Karpas-422 (cell line): ENCODE measurements around the gene NISCH. TPM values are rescaled to one million over a fixed set of nuclear protein-coding genes. Genes with fewer than 3 reads are reported as not detected.

Source experiments
- DNase-seq: peaks from one replicate; pipeline ENCODE4 v3.0.0-alpha.2; 2015
- H2AFZ ChIP-seq: fragments of 200-600 bp; sonication (generic); 2 replicates; pipeline ENCODE4 v1.6.1; 2014; ENCODE audit warnings: antibody characterized with exemption, low read length, mixed read lengths
- H3K27ac ChIP-seq: fragments of 200-600 bp; sonication (generic); 2 replicates; pipeline ENCODE4 v1.5.1; 2014; ENCODE audit warnings: mild to moderate bottlenecking, low read length, moderate library complexity
- H3K27me3 ChIP-seq: fragments of 200-600 bp; sonication (generic); 2 replicates; pipeline ENCODE4 v1.6.1; 2014; ENCODE audit warnings: low read length, mixed read lengths
- H3K36me3 ChIP-seq: fragments of 200-600 bp; sonication (generic); 2 replicates; pipeline ENCODE4 v1.6.1; 2014; ENCODE audit warnings: low read length, mixed read lengths; ENCODE audit not compliant: insufficient read depth
- H3K4me1 ChIP-seq: fragments of 200-600 bp; sonication (generic); 2 replicates; pipeline ENCODE4 v1.6.1; 2014; ENCODE audit warnings: mild to moderate bottlenecking, low read length, mixed read lengths
- H3K4me2 ChIP-seq: fragments of 200-600 bp; sonication (generic); 2 replicates; pipeline ENCODE4 v1.6.1; 2014; ENCODE audit warnings: low read length, low read depth, mild to moderate bottlenecking; ENCODE audit not compliant: poor library complexity, severe bottlenecking
- H3K4me3 ChIP-seq: fragments of 200-600 bp; sonication (generic); 2 replicates; pipeline ENCODE4 v1.5.1; 2014; ENCODE audit warnings: mild to moderate bottlenecking, antibody characterized with exemption, low read length, mixed read lengths
- H3K79me2 ChIP-seq: fragments of 200-600 bp; sonication (generic); 2 replicates; pipeline ENCODE4 v1.6.1; 2014; ENCODE audit warnings: mild to moderate bottlenecking, low read length, mixed read lengths
- H3K9ac ChIP-seq: fragments of 200-600 bp; sonication (generic); 2 replicates; pipeline ENCODE4 v1.6.0; 2014; ENCODE audit warnings: low read length
- H3K9me2 ChIP-seq: fragments of 200-600 bp; sonication (generic), shearing (Covaris generic); replicated peaks from 2 replicates; pipeline ENCODE4 v1.6.0; 2014; ENCODE audit warnings: mild to moderate bottlenecking, low read length, moderate library complexity; ENCODE audit not compliant: insufficient read depth
- H3K9me3 ChIP-seq: fragments of 300-700, 200-600 bp; sonication (generic); 2 replicates; pipeline ENCODE4 v1.6.1; 2014; ENCODE audit warnings: low read length, mixed read lengths
- H4K20me1 ChIP-seq: fragments of 200-600 bp; sonication (generic); 2 replicates; pipeline ENCODE4 v1.6.1; 2014; ENCODE audit warnings: mild to moderate bottlenecking, antibody characterized with exemption, low read length, low read depth; ENCODE audit not compliant: insufficient read depth
- total RNA-seq: library from RNA; depleted of rRNA; stranded (reverse); fragments of >200 nt; shearing (Covaris generic); gene quantifications from 2 replicates; pipeline ENCODE4 v1.2.3, GENCODE V29; 2014; ENCODE audit warnings: low replicate concordance; rRNA removed

The NISCH gene
- total RNA-seq: 44.2 and 70.1 TPM in 2 replicates

- Histone ChIP-seq H3K9me2 (no peaks in the 10 kb centered on the region), H3K4me2 (peak within 1 kb of the TSS; percentile 86), H4K20me1 (no peaks in the 10 kb centered on the region), H3K9me3 (no peaks in the 10 kb centered on the region), H3K27me3 (no peaks in the 10 kb centered on the region), H3K36me3 (peaks cover 21% of the 10 kb centered on the region; the same call in 1 of the 2 replicates), H3K4me1 (peaks cover 26% of the 10 kb centered on the region), H2AFZ (peak within 1 kb of the TSS; percentile 93), H3K4me3 (peak within 1 kb of the TSS; percentile 96), H3K79me2 (peaks cover 42% of the 10 kb centered on the region), H3K27ac (peak within 1 kb of the TSS; percentile 61), H3K9ac (peak within 1 kb of the TSS; percentile 97)
- peak; percentile 97 for DNase-seq
These were observed at the start of gene NISCH for GRCh38 chr3:52455283-52456168. Gene NISCH (plus strand): TSS chr3:52455604. CDS start chr3:52455642, 38 bp downstream.

GRCh38 chr3:52406231-52406661 lies 49.2 kb upstream of the NISCH start:
- Histone ChIP-seq H3K9ac (no peak overlapping the region), H3K4me2 (no peak overlapping the region), H3K27me3 (no peaks in the 10 kb centered on the region)

DNA sequence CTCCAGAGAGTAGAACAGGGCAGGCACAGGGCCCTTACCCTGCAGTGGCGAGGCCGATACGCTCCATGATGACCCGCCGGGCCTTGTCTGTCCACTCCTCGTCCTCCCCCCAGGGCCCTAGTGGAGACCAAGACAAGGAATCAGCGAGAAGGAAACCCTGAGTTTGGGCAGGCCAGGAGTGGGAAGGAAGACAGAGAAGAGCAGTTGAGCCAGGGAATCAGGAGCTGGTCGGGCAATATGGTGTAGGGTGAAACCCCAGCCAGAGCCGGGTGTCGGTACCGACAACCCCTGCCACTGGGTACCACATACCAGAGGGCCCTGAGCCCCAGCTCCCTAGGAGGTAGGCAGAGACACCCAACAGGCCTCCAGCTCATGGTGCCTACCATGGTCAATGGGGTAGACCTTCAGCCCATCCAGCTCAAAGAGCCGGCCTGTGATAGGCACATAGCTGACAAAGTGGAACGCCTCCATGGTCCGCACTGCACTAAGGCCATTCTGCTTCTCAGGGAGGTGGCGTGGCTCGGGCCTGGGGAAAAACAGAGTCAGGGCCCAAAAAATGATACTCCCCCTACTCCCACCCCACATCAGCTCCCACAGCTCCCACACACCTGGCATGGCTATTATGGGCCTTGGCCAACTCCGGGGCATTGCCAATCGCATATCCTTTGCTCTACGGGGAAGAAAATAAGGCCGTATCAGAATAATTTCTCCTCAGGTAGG lies 48.5 kb upstream of the NISCH start:
- Histone ChIP-seq H3K79me2 (peaks cover 23% of the 10 kb centered on the region), H3K9ac (no peak overlapping the region), H2AFZ (no peak overlapping the region), H3K9me2 (no peaks in the 10 kb centered on the region), H3K4me1 (peaks cover 22% of the 10 kb centered on the region), H3K36me3 (peaks cover 13% of the 10 kb centered on the region; the same call in 1 of the 2 replicates), H3K9me3 (no peaks in the 10 kb centered on the region), H3K27me3 (no peaks in the 10 kb centered on the region), H3K4me2 (no peak overlapping the region), H4K20me1 (0 out of 2 replicates have a peak, but pooled peaks cover 3% of the 10 kb centered on the region), H3K27ac (no peak overlapping the region), H3K4me3 (no peak overlapping the region)
- DNase-seq: no peak

More at GRCh38 chr3:52406231-52406661, 49.2 kb upstream of the NISCH start:
- Histone ChIP-seq H3K27ac (no peak overlapping the region), H4K20me1 (0 out of 2 replicates have a peak, but pooled peaks cover 3% of the 10 kb centered on the region), H2AFZ (no peak overlapping the region), H3K79me2 (peaks cover 20% of the 10 kb centered on the region), H3K4me3 (no peak overlapping the region), H3K9me3 (no peaks in the 10 kb centered on the region), H3K9me2 (no peaks in the 10 kb centered on the region), H3K4me1 (peaks cover 15% of the 10 kb centered on the region), H3K36me3 (peaks cover 13% of the 10 kb centered on the region; the same call in 1 of the 2 replicates)
- DNase-seq: no peak

- Histone ChIP-seq H2AFZ (no peak overlapping the region), H3K9me3 (no peaks in the 10 kb centered on the region), H3K79me2 (peaks cover 23% of the 10 kb centered on the region), H3K27ac (no peak overlapping the region), H3K27me3 (no peaks in the 10 kb centered on the region), H3K4me3 (no peak overlapping the region; the same call in 1 of the 2 replicates), H3K9me2 (no peaks in the 10 kb centered on the region), H3K4me2 (no peak overlapping the region), H3K4me1 (peaks cover 29% of the 10 kb centered on the region), H4K20me1 (0 out of 2 replicates have a peak, but pooled peaks cover 3% of the 10 kb centered on the region), H3K36me3 (peaks cover 13% of the 10 kb centered on the region; the same call in 1 of the 2 replicates), H3K9ac (no peak overlapping the region)
- no peak for DNase-seq
These were observed 47.6 kb upstream of the NISCH start for GRCh38 chr3:52407779-52408178.

DNA sequence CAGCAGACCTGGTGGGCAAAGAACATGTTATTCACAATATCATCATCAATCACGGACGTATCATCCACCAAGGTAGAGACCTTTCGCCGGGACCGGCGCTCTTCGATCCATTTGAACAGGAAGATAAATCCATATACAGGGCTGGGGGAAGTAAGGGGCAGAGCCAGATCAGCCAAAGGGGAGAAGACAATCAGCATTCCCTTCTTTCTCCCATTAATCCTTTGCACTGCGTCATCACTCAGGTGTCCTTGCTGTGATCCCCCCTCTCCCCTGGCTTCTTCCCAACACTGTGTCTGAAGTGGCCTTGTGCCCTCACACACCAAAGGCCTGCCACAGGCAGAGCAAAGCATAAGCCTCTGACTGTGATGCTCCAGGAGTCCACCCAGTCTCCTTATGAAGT lies 46.9 kb upstream of the NISCH start:
- H3K4me1 ChIP-seq: peaks cover 29% of the 10 kb centered on the region
- peaks cover 23% of the 10 kb centered on the region for H3K79me2 ChIP-seq
- no peaks in the 10 kb centered on the region for H3K27me3 ChIP-seq
- H3K27ac ChIP-seq: no peak overlapping the region
- 0 out of 2 replicates have a peak, but pooled peaks cover 3% of the 10 kb centered on the region for H4K20me1 ChIP-seq
- no peaks in the 10 kb centered on the region for H3K9me2 ChIP-seq
- no peak for DNase-seq
- H3K9ac ChIP-seq: peak overlapping the region; percentile 98
- no peaks in the 10 kb centered on the region for H3K9me3 ChIP-seq
- no peak overlapping the region for H2AFZ ChIP-seq
- H3K36me3 ChIP-seq: peaks cover 13% of the 10 kb centered on the region; the same call in 1 of the 2 replicates
- peak overlapping the region; percentile 95 for H3K4me2 ChIP-seq
- peak overlapping the region; percentile 99; the same call in 1 of the 2 replicates for H3K4me3 ChIP-seq

GRCh38 chr3:52415800-52416199 lies 39.6 kb upstream of the NISCH start:
- no peak overlapping the region for H3K4me3 ChIP-seq
- no peaks in the 10 kb centered on the region for H3K36me3 ChIP-seq
- no peak overlapping the region for H3K4me2 ChIP-seq
- 0 out of 2 replicates have a peak, but pooled peaks cover 3% of the 10 kb centered on the region for H3K79me2 ChIP-seq
- H4K20me1 ChIP-seq: no peaks in the 10 kb centered on the region
- H3K9ac ChIP-seq: no peak overlapping the region
- H3K27ac ChIP-seq: no peak overlapping the region
- DNase-seq: no peak
- H3K9me3 ChIP-seq: no peaks in the 10 kb centered on the region
- no peaks in the 10 kb centered on the region for H3K27me3 ChIP-seq
- H2AFZ ChIP-seq: no peak overlapping the region
- peaks cover 18% of the 10 kb centered on the region for H3K4me1 ChIP-seq
- no peaks in the 10 kb centered on the region for H3K9me2 ChIP-seq

GRCh38 chr3:52420388-52420787 lies 35.0 kb upstream of the NISCH start:
- Histone ChIP-seq H4K20me1 (no peaks in the 10 kb centered on the region), H3K9me2 (no peaks in the 10 kb centered on the region), H2AFZ (no peak overlapping the region), H3K27me3 (no peaks in the 10 kb centered on the region), H3K9ac (no peak overlapping the region), H3K79me2 (no peaks in the 10 kb centered on the region), H3K4me1 (no peaks in the 10 kb centered on the region), H3K9me3 (no peaks in the 10 kb centered on the region), H3K27ac (no peak overlapping the region), H3K4me3 (no peak overlapping the region), H3K36me3 (no peaks in the 10 kb centered on the region), H3K4me2 (no peak overlapping the region)
- no peak for DNase-seq

DNA sequence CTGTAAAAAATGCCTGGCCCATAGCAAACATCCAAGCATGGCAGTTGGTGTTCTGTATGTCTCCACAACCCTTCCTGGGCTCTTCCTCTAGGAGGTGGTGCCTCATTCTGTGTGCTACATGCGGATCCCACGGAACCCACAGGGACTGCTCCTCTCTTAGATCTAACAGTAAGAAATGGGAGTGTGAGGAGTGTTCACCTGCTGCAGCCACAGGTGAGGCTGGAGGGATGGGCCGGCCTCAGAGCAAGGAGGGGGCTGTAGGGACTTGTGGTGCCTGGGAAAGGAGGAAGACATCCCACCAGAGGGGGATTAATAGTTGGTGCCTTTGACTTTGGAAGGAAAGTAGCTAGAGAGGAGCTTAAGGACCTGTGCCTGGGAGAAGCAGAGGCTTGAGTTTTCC lies 32.7 kb upstream of the NISCH start:
- no peaks in the 10 kb centered on the region for H3K27me3 ChIP-seq
- no peak for DNase-seq
- H3K27ac ChIP-seq: no peak overlapping the region

More for the DNA sequence above, 32.7 kb upstream of the NISCH start:
- Histone ChIP-seq H2AFZ (no peak overlapping the region), H3K4me2 (no peak overlapping the region), H3K9me3 (no peaks in the 10 kb centered on the region), H3K4me1 (no peaks in the 10 kb centered on the region), H4K20me1 (no peaks in the 10 kb centered on the region), H3K9me2 (no peaks in the 10 kb centered on the region), H3K9ac (no peak overlapping the region), H3K4me3 (no peak overlapping the region), H3K36me3 (no peaks in the 10 kb centered on the region), H3K79me2 (no peaks in the 10 kb centered on the region)
